ENCODE results near the gene RARG. TPM values are rescaled to one million over a fixed set of nuclear protein-coding genes. Genes with fewer than 3 reads are reported as not detected.

The RARG gene
- total RNA-seq, 1 experiment from 2014 or later, result 77.2 TPM

DNA sequence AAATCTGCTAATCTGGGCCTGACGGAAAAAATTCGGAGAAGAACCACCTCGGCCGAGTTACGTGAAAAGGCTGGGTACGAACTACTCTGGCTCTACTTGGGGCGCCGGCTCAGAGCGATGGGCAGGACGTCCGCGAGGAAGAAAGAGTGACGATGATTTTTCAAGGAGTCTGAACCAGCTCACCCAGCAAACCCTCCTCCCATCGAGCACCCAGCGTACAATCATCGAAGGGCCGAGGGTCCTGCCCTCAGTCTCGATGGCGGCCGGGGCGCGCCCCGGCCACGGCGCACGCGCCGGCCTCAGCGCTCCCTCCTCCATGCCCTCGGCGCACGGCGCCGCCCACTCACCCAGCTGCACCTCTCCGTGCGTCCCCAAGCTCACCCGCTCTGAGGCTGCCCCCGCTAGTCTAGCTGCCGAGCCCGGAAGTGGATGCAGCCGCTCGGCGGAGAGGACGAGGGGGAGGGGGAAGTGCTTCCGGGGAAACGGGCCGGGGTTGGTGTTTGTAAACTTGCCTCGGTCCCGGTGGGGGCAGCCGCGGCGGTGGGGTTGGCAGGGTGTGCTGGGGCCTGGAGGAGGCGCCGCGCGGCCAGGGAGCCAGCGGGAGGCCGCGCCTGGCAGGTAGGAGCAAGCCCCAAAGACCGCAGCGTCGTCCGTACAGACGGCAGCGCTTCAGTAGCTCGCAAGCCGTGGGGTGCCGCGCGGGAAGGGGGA lies 51.6 kb downstream of the RARG start, which contains the start of the genes CSAD and ZNF740 (continued):
- TF ChIP-seq MYBL2 (CRISPR knock-in tag; IDR thresholded peaks at IDR 0.05) (no peak; the same call in 1 of the 2 replicates), SMAD4 (CRISPR knock-in tag; IDR thresholded peaks at IDR 0.05) (no peak), PRRX2 (CRISPR knock-in tag; IDR thresholded peaks at IDR 0.05) (no peak), TCF7 (CRISPR knock-in tag; IDR thresholded peaks at IDR 0.05; ENCODE audit: low read depth) (no peak), NR3C1 (CRISPR knock-in tag; conservative IDR thresholded peaks at IDR 0.05; ENCODE audit: low read depth) (no peak), ZNF317 (CRISPR knock-in tag; IDR thresholded peaks at IDR 0.05; ENCODE audit: borderline replicate concordance, low read depth) (no peak), CREB1 (CRISPR knock-in tag; IDR thresholded peaks at IDR 0.05) (no peak), TP53 (CRISPR knock-in tag; IDR thresholded peaks at IDR 0.05) (peak; percentile 49; the same call in 1 of the 2 replicates), SP1 (CRISPR knock-in tag; conservative IDR thresholded peaks at IDR 0.05) (peak; percentile 66), KAT7 (CRISPR knock-in tag; IDR thresholded peaks at IDR 0.05; ENCODE audit: borderline replicate concordance) (no peak), ETV6 (CRISPR knock-in tag; IDR thresholded peaks at IDR 0.05) (peak; percentile 95), FOXJ3 (CRISPR knock-in tag; IDR thresholded peaks at IDR 0.05; ENCODE audit: borderline replicate concordance) (no peak), ELF4 (CRISPR knock-in tag; IDR thresholded peaks at IDR 0.05; ENCODE audit: low read depth) (no peak), TEAD4 (CRISPR knock-in tag; IDR thresholded peaks at IDR 0.05) (no peak), CREM (CRISPR knock-in tag; IDR thresholded peaks at IDR 0.05) (0 out of 2 replicates have a peak, but pooled peaks have one; percentile 50), RORB (CRISPR knock-in tag; IDR thresholded peaks at IDR 0.05) (no peak)
- TF ChIP-seq, protein P1, sequence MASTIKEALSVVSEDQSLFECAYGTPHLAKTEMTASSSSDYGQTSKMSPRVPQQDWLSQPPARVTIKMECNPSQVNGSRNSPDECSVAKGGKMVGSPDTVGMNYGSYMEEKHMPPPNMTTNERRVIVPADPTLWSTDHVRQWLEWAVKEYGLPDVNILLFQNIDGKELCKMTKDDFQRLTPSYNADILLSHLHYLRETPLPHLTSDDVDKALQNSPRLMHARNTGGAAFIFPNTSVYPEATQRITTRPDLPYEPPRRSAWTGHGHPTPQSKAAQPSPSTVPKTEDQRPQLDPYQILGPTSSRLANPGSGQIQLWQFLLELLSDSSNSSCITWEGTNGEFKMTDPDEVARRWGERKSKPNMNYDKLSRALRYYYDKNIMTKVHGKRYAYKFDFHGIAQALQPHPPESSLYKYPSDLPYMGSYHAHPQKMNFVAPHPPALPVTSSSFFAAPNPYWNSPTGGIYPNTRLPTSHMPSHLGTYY (CRISPR knock-in tag; IDR thresholded peaks at IDR 0.05), result no peak
- TF ChIP-seq, protein P2, sequence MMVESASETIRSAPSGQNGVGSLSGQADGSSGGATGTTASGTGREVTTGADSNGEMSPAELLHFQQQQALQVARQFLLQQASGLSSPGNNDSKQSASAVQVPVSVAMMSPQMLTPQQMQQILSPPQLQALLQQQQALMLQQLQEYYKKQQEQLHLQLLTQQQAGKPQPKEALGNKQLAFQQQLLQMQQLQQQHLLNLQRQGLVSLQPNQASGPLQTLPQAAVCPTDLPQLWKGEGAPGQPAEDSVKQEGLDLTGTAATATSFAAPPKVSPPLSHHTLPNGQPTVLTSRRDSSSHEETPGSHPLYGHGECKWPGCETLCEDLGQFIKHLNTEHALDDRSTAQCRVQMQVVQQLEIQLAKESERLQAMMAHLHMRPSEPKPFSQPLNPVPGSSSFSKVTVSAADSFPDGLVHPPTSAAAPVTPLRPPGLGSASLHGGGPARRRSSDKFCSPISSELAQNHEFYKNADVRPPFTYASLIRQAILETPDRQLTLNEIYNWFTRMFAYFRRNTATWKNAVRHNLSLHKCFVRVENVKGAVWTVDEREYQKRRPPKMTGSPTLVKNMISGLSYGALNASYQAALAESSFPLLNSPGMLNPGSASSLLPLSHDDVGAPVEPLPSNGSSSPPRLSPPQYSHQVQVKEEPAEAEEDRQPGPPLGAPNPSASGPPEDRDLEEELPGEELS (CRISPR knock-in tag; IDR thresholded peaks at IDR 0.05), result peak; percentile 74; the same call in 1 of the 2 replicates
- TF ChIP-seq, protein P3, sequence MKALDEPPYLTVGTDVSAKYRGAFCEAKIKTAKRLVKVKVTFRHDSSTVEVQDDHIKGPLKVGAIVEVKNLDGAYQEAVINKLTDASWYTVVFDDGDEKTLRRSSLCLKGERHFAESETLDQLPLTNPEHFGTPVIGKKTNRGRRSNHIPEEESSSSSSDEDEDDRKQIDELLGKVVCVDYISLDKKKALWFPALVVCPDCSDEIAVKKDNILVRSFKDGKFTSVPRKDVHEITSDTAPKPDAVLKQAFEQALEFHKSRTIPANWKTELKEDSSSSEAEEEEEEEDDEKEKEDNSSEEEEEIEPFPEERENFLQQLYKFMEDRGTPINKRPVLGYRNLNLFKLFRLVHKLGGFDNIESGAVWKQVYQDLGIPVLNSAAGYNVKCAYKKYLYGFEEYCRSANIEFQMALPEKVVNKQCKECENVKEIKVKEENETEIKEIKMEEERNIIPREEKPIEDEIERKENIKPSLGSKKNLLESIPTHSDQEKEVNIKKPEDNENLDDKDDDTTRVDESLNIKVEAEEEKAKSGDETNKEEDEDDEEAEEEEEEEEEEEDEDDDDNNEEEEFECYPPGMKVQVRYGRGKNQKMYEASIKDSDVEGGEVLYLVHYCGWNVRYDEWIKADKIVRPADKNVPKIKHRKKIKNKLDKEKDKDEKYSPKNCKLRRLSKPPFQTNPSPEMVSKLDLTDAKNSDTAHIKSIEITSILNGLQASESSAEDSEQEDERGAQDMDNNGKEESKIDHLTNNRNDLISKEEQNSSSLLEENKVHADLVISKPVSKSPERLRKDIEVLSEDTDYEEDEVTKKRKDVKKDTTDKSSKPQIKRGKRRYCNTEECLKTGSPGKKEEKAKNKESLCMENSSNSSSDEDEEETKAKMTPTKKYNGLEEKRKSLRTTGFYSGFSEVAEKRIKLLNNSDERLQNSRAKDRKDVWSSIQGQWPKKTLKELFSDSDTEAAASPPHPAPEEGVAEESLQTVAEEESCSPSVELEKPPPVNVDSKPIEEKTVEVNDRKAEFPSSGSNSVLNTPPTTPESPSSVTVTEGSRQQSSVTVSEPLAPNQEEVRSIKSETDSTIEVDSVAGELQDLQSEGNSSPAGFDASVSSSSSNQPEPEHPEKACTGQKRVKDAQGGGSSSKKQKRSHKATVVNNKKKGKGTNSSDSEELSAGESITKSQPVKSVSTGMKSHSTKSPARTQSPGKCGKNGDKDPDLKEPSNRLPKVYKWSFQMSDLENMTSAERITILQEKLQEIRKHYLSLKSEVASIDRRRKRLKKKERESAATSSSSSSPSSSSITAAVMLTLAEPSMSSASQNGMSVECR (CRISPR knock-in tag; IDR thresholded peaks at IDR 0.05; ENCODE audit: borderline replicate concordance), result no peak
- TF ChIP-seq, protein P4, sequence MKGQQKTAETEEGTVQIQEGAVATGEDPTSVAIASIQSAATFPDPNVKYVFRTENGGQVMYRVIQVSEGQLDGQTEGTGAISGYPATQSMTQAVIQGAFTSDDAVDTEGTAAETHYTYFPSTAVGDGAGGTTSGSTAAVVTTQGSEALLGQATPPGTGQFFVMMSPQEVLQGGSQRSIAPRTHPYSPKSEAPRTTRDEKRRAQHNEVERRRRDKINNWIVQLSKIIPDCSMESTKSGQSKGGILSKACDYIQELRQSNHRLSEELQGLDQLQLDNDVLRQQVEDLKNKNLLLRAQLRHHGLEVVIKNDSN (CRISPR knock-in tag; IDR thresholded peaks at IDR 0.05), result no peak
- TF ChIP-seq, protein P5, sequence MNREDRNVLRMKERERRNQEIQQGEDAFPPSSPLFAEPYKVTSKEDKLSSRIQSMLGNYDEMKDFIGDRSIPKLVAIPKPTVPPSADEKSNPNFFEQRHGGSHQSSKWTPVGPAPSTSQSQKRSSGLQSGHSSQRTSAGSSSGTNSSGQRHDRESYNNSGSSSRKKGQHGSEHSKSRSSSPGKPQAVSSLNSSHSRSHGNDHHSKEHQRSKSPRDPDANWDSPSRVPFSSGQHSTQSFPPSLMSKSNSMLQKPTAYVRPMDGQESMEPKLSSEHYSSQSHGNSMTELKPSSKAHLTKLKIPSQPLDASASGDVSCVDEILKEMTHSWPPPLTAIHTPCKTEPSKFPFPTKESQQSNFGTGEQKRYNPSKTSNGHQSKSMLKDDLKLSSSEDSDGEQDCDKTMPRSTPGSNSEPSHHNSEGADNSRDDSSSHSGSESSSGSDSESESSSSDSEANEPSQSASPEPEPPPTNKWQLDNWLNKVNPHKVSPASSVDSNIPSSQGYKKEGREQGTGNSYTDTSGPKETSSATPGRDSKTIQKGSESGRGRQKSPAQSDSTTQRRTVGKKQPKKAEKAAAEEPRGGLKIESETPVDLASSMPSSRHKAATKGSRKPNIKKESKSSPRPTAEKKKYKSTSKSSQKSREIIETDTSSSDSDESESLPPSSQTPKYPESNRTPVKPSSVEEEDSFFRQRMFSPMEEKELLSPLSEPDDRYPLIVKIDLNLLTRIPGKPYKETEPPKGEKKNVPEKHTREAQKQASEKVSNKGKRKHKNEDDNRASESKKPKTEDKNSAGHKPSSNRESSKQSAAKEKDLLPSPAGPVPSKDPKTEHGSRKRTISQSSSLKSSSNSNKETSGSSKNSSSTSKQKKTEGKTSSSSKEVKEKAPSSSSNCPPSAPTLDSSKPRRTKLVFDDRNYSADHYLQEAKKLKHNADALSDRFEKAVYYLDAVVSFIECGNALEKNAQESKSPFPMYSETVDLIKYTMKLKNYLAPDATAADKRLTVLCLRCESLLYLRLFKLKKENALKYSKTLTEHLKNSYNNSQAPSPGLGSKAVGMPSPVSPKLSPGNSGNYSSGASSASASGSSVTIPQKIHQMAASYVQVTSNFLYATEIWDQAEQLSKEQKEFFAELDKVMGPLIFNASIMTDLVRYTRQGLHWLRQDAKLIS (CRISPR knock-in tag; IDR thresholded peaks at IDR 0.05; ENCODE audit: borderline replicate concordance), result no peak
- TF ChIP-seq, protein P6, sequence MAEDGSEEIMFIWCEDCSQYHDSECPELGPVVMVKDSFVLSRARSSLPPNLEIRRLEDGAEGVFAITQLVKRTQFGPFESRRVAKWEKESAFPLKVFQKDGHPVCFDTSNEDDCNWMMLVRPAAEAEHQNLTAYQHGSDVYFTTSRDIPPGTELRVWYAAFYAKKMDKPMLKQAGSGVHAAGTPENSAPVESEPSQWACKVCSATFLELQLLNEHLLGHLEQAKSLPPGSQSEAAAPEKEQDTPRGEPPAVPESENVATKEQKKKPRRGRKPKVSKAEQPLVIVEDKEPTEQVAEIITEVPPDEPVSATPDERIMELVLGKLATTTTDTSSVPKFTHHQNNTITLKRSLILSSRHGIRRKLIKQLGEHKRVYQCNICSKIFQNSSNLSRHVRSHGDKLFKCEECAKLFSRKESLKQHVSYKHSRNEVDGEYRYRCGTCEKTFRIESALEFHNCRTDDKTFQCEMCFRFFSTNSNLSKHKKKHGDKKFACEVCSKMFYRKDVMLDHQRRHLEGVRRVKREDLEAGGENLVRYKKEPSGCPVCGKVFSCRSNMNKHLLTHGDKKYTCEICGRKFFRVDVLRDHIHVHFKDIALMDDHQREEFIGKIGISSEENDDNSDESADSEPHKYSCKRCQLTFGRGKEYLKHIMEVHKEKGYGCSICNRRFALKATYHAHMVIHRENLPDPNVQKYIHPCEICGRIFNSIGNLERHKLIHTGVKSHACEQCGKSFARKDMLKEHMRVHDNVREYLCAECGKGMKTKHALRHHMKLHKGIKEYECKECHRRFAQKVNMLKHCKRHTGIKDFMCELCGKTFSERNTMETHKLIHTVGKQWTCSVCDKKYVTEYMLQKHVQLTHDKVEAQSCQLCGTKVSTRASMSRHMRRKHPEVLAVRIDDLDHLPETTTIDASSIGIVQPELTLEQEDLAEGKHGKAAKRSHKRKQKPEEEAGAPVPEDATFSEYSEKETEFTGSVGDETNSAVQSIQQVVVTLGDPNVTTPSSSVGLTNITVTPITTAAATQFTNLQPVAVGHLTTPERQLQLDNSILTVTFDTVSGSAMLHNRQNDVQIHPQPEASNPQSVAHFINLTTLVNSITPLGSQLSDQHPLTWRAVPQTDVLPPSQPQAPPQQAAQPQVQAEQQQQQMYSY (CRISPR knock-in tag; IDR thresholded peaks at IDR 0.05), result 0 out of 2 replicates have a peak, but pooled peaks have one; percentile 34
- TF ChIP-seq, protein P7, sequence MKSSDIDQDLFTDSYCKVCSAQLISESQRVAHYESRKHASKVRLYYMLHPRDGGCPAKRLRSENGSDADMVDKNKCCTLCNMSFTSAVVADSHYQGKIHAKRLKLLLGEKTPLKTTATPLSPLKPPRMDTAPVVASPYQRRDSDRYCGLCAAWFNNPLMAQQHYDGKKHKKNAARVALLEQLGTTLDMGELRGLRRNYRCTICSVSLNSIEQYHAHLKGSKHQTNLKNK (CRISPR knock-in tag; IDR thresholded peaks at IDR 0.05), result no peak
